ENCODE results near the gene TMEM183A. TPM values are rescaled to one million over a fixed set of nuclear protein-coding genes. Genes with fewer than 3 reads are reported as not detected.

TMEM183A gene
- total and polyA plus RNA-seq, 8 donors = 54.0 to 74.2 (median 68.8) TPM

- no peak overlapping the region for H3K27ac ChIP-seq
- no peaks in the 10 kb centered on the region for H3K9me3 ChIP-seq
Observed at GRCh38 chr1:203052601-203053000, 45.4 kb downstream of the TMEM183A start.

DNA sequence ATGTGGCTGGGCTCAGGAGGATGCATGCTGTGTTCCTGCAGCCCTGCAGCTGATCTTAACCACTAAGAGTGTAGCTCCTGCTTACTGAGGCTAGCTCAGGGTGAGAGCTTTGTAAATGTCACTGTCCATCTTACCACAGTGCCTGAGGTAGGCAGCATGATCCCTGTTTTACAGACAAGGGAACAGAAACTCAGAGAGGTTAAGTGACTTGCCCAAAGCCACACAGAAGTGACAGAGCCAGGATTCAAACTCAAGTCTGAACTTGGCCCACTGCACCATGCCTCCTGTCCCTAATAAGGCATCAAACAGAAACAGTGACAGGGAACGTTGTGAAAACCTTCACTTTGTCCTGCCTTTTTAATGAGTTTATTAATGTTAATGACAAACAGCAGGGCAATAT is 47.0 kb downstream of the TMEM183A start:
- Histone ChIP-seq H3K4me1 (peaks cover 0 to 25% of the 10 kb centered on the region in 2 donors), H3K27ac (no peak overlapping the region), H3K36me3 (no peaks in the 10 kb centered on the region), H3K9me3 (no peaks in the 10 kb centered on the region), H3K27me3 (peaks cover 0 to 8% of the 10 kb centered on the region in 2 donors), H3K4me3 (no peak overlapping the region)
- DNase-seq = no peak
- intact Hi-C loops (cut with DNase I) = no loop called here
- no peak for ATAC-seq
- TF ChIP-seq CTCF (IDR thresholded peaks at IDR 0.05) = no peak

More at GRCh38 chr1:203052601-203053000, 45.4 kb downstream of the TMEM183A start:
- no peak for TF ChIP-seq CTCF (IDR thresholded peaks at IDR 0.05)
- intact Hi-C loops (cut with DNase I) = no loop called here
- Histone ChIP-seq H3K4me3 (no peak overlapping the region), H3K36me3 (no peaks in the 10 kb centered on the region), H3K27me3 (peaks cover 0 to 19% of the 10 kb centered on the region in 2 donors), H3K4me1 (peaks cover 0 to 10% of the 10 kb centered on the region in 2 donors)
- no peak for DNase-seq
- ATAC-seq = no peak

- H3K4me1 ChIP-seq = peaks cover 0 to 29% of the 10 kb centered on the region in 2 donors
- no peaks in the 10 kb centered on the region for H3K9me3 ChIP-seq
- H3K4me3 ChIP-seq = no peak overlapping the region
- intact Hi-C loops (cut with DNase I) = no loop called here
- peaks cover 0 to 7% of the 10 kb centered on the region in 2 donors for H3K27me3 ChIP-seq
- ATAC-seq (no peak), DNase-seq (no peak)
- H3K27ac ChIP-seq = no peak overlapping the region
- no peaks in the 10 kb centered on the region for H3K36me3 ChIP-seq
- TF ChIP-seq CTCF (IDR thresholded peaks at IDR 0.05) = no peak
Observed at GRCh38 chr1:203054642-203055041, 47.5 kb downstream of the TMEM183A start.

- ATAC-seq = no peak
- intact Hi-C loops (cut with DNase I) = no loop called here
- no peak for TF ChIP-seq CTCF (IDR thresholded peaks at IDR 0.05)
- Histone ChIP-seq H3K4me1 (peaks cover 0 to 36% of the 10 kb centered on the region in 2 donors), H3K27me3 (peaks cover 0 to 7% of the 10 kb centered on the region in 2 donors), H3K9me3 (no peaks in the 10 kb centered on the region), H3K4me3 (no peak overlapping the region), H3K27ac (no peak overlapping the region), H3K36me3 (no peaks in the 10 kb centered on the region)
- DNase-seq = no peak
Observed at GRCh38 chr1:203055161-203055799, 48.1 kb downstream of the TMEM183A start.

DNA sequence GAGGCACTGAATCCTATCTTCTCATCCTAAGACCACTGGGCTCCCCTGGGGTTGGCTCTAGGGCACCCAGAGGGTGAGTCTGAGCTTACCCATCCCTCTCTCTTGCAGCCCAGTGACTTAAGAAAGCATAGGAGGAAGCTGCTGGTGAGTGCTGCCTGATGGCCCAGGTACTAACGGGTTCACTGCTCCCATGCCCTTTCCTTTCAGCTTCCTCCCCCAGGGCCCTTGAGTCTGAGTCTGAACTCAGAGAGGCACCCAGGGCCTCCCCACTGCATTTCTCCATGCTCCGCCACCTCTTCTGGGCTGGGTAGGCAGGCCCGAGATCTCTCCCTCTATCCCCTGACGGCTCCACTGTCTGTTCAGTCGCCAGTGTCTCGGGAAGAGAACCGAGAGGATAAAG is 48.8 kb downstream of the TMEM183A start:
- no peak overlapping the region for H3K27ac ChIP-seq
- H3K36me3 ChIP-seq = no peaks in the 10 kb centered on the region
- H3K4me3 ChIP-seq = no peak overlapping the region
- peaks cover 0 to 37% of the 10 kb centered on the region in 2 donors for H3K4me1 ChIP-seq
- intact Hi-C loops (cut with DNase I) = no loop called here
- TF ChIP-seq CTCF (IDR thresholded peaks at IDR 0.05) = no peak
- H3K9me3 ChIP-seq = no peaks in the 10 kb centered on the region
- DNase-seq (no peak), ATAC-seq (no peak)
- peaks cover 0 to 7% of the 10 kb centered on the region in 2 donors for H3K27me3 ChIP-seq
